HFF-Myc (cell line): ENCODE data around the gene PPFIA2.
"Not testable (repeated sequence)": the region's sequence is repeated elsewhere in the genome, so short reads cannot be mapped to it uniquely, and the experiment has no call there.

Experiments used
- DNase-seq: peaks from one replicate; pipeline ENCODE4 v3.0.0-alpha.2; 2011; ENCODE audit warnings: low read depth; ENCODE audit errors: extremely low read depth
- H3K4me3 ChIP-seq: replicated peaks from 2 replicates; pipeline ENCODE4 v1.5.1; 2011; ENCODE audit warnings: low read depth, mild to moderate bottlenecking, control low read depth, low read length
- TF ChIP-seq, protein P1 (sequence below): IDR thresholded peaks from 2 replicates; pipeline ENCODE4 v1.5.1; 2012; ENCODE audit warnings: mild to moderate bottlenecking, low read depth, low read length, control low read depth; ENCODE audit errors: missing control alignments

The PPFIA2 gene

DNA sequence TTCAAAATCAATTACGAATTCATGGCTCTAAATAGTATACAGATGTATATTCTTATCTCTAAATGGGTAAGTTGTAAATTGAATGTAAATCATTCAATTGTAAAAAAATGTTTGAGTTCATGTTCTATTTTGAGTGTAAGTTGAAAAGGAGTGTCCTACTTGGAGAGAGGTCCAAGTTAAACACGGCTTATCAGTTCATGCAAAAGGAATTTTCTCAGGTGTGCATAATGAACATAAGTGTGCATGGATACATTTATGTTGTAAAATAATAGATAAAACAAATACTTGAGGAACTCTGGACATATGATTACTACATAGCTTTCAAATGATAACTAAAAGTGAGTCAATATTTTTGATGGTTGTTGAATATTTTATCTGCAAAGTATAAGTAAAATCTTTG lies 79.5 kb downstream of the PPFIA2 start:
- no peak overlapping the region for H3K4me3 ChIP-seq
- TF ChIP-seq, protein P1, sequence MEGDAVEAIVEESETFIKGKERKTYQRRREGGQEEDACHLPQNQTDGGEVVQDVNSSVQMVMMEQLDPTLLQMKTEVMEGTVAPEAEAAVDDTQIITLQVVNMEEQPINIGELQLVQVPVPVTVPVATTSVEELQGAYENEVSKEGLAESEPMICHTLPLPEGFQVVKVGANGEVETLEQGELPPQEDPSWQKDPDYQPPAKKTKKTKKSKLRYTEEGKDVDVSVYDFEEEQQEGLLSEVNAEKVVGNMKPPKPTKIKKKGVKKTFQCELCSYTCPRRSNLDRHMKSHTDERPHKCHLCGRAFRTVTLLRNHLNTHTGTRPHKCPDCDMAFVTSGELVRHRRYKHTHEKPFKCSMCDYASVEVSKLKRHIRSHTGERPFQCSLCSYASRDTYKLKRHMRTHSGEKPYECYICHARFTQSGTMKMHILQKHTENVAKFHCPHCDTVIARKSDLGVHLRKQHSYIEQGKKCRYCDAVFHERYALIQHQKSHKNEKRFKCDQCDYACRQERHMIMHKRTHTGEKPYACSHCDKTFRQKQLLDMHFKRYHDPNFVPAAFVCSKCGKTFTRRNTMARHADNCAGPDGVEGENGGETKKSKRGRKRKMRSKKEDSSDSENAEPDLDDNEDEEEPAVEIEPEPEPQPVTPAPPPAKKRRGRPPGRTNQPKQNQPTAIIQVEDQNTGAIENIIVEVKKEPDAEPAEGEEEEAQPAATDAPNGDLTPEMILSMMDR, result no peak
- DNase-seq, result no peak

DNA sequence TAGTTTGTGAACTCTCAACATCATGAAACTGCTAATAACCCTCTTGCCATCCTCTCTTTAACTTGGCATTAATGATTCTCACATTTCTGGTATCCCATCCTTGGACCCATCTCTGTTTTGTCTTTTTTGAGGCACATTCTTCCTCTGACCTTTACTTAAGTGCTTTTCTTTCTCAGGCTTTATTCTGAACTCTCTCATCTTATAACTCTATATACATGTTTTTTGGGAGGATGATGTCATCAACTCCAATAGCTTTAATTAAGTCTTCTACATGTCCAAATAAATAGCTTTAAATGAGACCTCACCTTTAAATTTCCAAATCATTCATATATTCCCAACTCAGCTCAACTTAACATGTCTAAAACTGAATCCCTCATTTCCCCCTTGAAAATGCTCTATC lies 88.4 kb downstream of the PPFIA2 start:
- TF ChIP-seq, protein P1, result no peak

DNA sequence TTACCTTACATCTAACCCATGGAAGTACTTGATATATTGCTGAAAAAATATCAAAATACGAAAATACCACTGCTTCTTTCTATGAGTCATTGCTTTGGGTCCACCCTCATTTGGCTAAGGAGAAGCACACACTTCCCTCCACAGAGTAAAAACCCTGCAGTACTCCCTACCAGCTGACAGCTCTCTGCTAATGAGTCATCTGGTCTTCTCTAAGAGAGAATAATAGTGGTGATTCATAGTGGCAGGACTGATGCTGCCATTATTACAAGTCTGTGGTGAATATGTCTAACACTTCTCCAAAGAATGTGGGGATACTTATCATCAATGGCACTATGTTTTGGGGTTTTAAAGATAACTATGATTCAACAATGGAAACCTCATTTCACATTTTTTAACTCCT lies 90.7 kb downstream of the PPFIA2 start:
- no peak overlapping the region for H3K4me3 ChIP-seq
- DNase-seq, result no peak
- TF ChIP-seq, protein P1, result no peak

More for the DNA sequence above, 88.4 kb downstream of the PPFIA2 start:
- no peak overlapping the region for H3K4me3 ChIP-seq
- DNase-seq, result no peak

- not testable (repeated sequence) for DNase-seq, H3K4me3 ChIP-seq
These were observed 99.8 kb downstream of the PPFIA2 start for GRCh38 chr12:81659310-81659709.

DNA sequence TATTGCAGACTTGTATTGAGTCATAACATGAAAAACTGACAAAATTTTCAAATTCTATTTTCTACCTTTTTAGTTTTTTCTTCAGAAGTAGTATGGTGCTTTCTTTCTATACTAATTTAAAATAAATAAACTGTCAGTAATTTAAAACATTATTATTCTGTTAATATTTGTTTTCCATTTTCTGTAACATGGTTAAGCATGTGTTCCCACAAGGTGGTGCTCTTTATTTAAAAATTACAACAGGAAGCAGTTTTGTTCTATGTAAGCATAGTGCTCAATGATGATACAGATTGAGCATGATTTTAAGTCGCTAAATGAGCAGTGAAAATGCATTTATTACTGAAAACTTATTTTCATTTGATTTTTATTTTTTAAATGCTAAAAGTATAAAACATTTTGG lies 114.6 kb downstream of the PPFIA2 start:
- no peak overlapping the region for H3K4me3 ChIP-seq
- TF ChIP-seq, protein P1, result no peak
- no peak for DNase-seq

- no peak overlapping the region for H3K4me3 ChIP-seq
- DNase-seq, result no peak
- TF ChIP-seq, protein P1, result no peak
These were observed 120.0 kb downstream of the PPFIA2 start for GRCh38 chr12:81639196-81639595.

- DNase-seq, result no peak
- TF ChIP-seq, protein P1, result no peak
- H3K4me3 ChIP-seq, result no peak overlapping the region
These were observed 126.0 kb downstream of the PPFIA2 start for GRCh38 chr12:81633127-81633526.
